ENCODE measurements around the gene BRD9. TPM values are rescaled to one million over a fixed set of nuclear protein-coding genes. Genes with fewer than 3 reads are reported as not detected.

BRD9 gene
- total and polyA plus RNA-seq, 2 of the 4 experiments (the other 2 are of a cell fraction) = 22.0 to 43.4 TPM

- H3K56ac ChIP-seq (ENCODE audit: extremely low read depth, insufficient read depth, low read length) = no peak overlapping the region
- peak overlapping the region; percentile 2 for H2AFZ ChIP-seq (replicated peaks; ENCODE audit: low read length, poor library complexity)
- WGBS, 2 experiments (ENCODE audit: extremely low coverage in 2 of 2, insufficient read length in 1 of 2) = 86% methylated on average over 7 of the region's 8 CpGs; no CpG with 5 or more reads in 1 of the 2 experiments
- H3K27ac ChIP-seq (ENCODE audit: insufficient read depth, low read length) = no peak overlapping the region
- H4K8ac ChIP-seq (ENCODE audit: low read depth in 2 of 2, low read length in 2 of 2) = no peak overlapping the region
- DNase-seq (no peak), ATAC-seq (ENCODE audit: low read depth) (no peak)
- POLR2A ChIA-PET (ENCODE audit: unreplicated experiment) = no interaction called here
- in situ Hi-C loops (cut with MboI; ENCODE audit: low sequenced_read_pairs) = no loop called here
- H4K91ac ChIP-seq (ENCODE audit: insufficient read depth, low read depth, low read length) = no peak overlapping the region
- no peaks in the 10 kb centered on the region for H3K4me1 ChIP-seq (ENCODE audit: control insufficient read depth, insufficient read depth, low read length)
- no peak overlapping the region for H3K9ac ChIP-seq (ENCODE audit: low read depth, low read length)
- no TSS peak for BruUV-seq (replicated peaks)
- peaks cover 3% of the 10 kb centered on the region; the same call in 1 of the 2 replicates for H4K20me1 ChIP-seq (ENCODE audit: insufficient read depth, low read length)
- no peaks in the 10 kb centered on the region for H3K9me1 ChIP-seq (ENCODE audit: insufficient read depth, low read length)
- H2AK9ac ChIP-seq (replicated peaks; ENCODE audit: low read depth, low read length, poor library complexity) = no peak overlapping the region
- no peak overlapping the region for H2BK120ac ChIP-seq (ENCODE audit: low read depth, low read length)
- H3K4ac ChIP-seq (ENCODE audit: low read depth, low read length) = no peak overlapping the region
- no peak overlapping the region for H3K23ac ChIP-seq (ENCODE audit: low read depth, low read length)
- no peak overlapping the region for H2BK5ac ChIP-seq (ENCODE audit: low read depth, low read length, poor library complexity, severe bottlenecking)
- CTCF ChIA-PET = no interaction called here
- no peak overlapping the region for H2BK15ac ChIP-seq (ENCODE audit: low read depth, low read length)
- peaks cover 0 to 8% of the 10 kb centered on the region in 2 experiments; a peak in 3 of 4 replicates for H3K79me1 ChIP-seq (ENCODE audit: low read depth in 1 of 2, low read length in 2 of 2)
- no peaks in the 10 kb centered on the region for H3K27me3 ChIP-seq (ENCODE audit: control insufficient read depth, insufficient read depth, low read length)
- no peak overlapping the region for H3K14ac ChIP-seq (replicated peaks; ENCODE audit: low read depth, low read length)
- peaks cover 75% of the 10 kb centered on the region for H3K36me3 ChIP-seq (ENCODE audit: control insufficient read depth, insufficient read depth, low read length)
- dilution Hi-C loops (cut with HindIII; ENCODE audit: low sequenced_read_pairs, unreplicated experiment) = no loop called here
- no peak overlapping the region for H2AK5ac ChIP-seq (ENCODE audit: low read depth, low read length)
- no peak overlapping the region for H3K4me3 ChIP-seq (ENCODE audit: insufficient read depth, low read depth, low read length)
- H2BK20ac ChIP-seq (ENCODE audit: low read depth, low read length) = no peak overlapping the region
- H3K9me3 ChIP-seq (ENCODE audit: control insufficient read depth, insufficient read depth, low read length) = no peaks in the 10 kb centered on the region
- no peak overlapping the region for H3K4me2 ChIP-seq (ENCODE audit: low read depth, low read length)
- no peak overlapping the region for H4K5ac ChIP-seq (ENCODE audit: low read depth, low read length)
- TF ChIP-seq MXI1 (IDR thresholded peaks at IDR 0.05; ENCODE audit: borderline replicate concordance, low read depth, low read length) (no peak), POLR2A (IDR thresholded peaks at IDR 0.05; ENCODE audit: low read depth, low read length) (no peak), NFE2L2 (IDR thresholded peaks at IDR 0.05; ENCODE audit: low read depth, low read length) (no peak), MAZ (IDR thresholded peaks at IDR 0.05; ENCODE audit: borderline replicate concordance, low read depth, low read length) (no peak), BHLHE40 (IDR thresholded peaks at IDR 0.05; ENCODE audit: low read depth, low read length) (no peak), RFX5 (IDR thresholded peaks at IDR 0.05; ENCODE audit: low read depth, low read length) (no peak), CHD1 (IDR thresholded peaks at IDR 0.05; ENCODE audit: low read depth, low read length) (no peak), CEBPB (IDR thresholded peaks at IDR 0.05; ENCODE audit: low read depth, low read length) (no peak), SMC3 (IDR thresholded peaks at IDR 0.05; ENCODE audit: low read depth, low read length) (no peak), RCOR1 (IDR thresholded peaks at IDR 0.05; ENCODE audit: insufficient replicate concordance, low read length) (no peak), MAFK (IDR thresholded peaks at IDR 0.05; ENCODE audit: low read depth, low read length) (no peak), ELK1 (IDR thresholded peaks at IDR 0.05; ENCODE audit: borderline replicate concordance, low read depth, low read length) (no peak), RAD21 (IDR thresholded peaks at IDR 0.05; ENCODE audit: low read length) (no peak), FOS (IDR thresholded peaks at IDR 0.05; ENCODE audit: low read depth, low read length) (no peak)
- TF ChIP-seq, protein P1, sequence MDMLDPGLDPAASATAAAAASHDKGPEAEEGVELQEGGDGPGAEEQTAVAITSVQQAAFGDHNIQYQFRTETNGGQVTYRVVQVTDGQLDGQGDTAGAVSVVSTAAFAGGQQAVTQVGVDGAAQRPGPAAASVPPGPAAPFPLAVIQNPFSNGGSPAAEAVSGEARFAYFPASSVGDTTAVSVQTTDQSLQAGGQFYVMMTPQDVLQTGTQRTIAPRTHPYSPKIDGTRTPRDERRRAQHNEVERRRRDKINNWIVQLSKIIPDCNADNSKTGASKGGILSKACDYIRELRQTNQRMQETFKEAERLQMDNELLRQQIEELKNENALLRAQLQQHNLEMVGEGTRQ (IDR thresholded peaks at IDR 0.05; ENCODE audit: low read depth, low read length) = no peak
- TF ChIP-seq, protein P2, sequence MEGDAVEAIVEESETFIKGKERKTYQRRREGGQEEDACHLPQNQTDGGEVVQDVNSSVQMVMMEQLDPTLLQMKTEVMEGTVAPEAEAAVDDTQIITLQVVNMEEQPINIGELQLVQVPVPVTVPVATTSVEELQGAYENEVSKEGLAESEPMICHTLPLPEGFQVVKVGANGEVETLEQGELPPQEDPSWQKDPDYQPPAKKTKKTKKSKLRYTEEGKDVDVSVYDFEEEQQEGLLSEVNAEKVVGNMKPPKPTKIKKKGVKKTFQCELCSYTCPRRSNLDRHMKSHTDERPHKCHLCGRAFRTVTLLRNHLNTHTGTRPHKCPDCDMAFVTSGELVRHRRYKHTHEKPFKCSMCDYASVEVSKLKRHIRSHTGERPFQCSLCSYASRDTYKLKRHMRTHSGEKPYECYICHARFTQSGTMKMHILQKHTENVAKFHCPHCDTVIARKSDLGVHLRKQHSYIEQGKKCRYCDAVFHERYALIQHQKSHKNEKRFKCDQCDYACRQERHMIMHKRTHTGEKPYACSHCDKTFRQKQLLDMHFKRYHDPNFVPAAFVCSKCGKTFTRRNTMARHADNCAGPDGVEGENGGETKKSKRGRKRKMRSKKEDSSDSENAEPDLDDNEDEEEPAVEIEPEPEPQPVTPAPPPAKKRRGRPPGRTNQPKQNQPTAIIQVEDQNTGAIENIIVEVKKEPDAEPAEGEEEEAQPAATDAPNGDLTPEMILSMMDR (conservative IDR thresholded peaks at IDR 0.05; ENCODE audit: low read depth, low read length) = no peak
- intact Hi-C loops (cut with micrococcal nuclease) = no loop called here
- H3K18ac ChIP-seq (ENCODE audit: low read depth, low read length) = no peak overlapping the region
Measured at GRCh38 chr5:873328-873727, 19.3 kb downstream of the BRD9 start.

Data from IMR-90 (cell line).